ENCODE measurements around the gene ERICH6B.

- TF ChIP-seq CTCF (conservative IDR thresholded peaks at IDR 0.05), result no peak
- no peak for TF ChIP-seq EZH2 (IDR thresholded peaks at IDR 0.05; ENCODE audit: low read depth)
These were observed 44.0 kb upstream of the ERICH6B start for GRCh38 chr13:45659536-45659935.

Measured in PC-9 (cell line).